ENCODE data around the gene PANK4. TPM values are rescaled to one million over a fixed set of nuclear protein-coding genes. Genes with fewer than 3 reads are reported as not detected.

The PANK4 gene
- total and polyA plus RNA-seq, 9 of the 15 experiments (the other 6 are each of a cell fraction or from before 2014, with no cell fraction given) = 0.93 to 55.6 (median 31.5) TPM

DNA sequence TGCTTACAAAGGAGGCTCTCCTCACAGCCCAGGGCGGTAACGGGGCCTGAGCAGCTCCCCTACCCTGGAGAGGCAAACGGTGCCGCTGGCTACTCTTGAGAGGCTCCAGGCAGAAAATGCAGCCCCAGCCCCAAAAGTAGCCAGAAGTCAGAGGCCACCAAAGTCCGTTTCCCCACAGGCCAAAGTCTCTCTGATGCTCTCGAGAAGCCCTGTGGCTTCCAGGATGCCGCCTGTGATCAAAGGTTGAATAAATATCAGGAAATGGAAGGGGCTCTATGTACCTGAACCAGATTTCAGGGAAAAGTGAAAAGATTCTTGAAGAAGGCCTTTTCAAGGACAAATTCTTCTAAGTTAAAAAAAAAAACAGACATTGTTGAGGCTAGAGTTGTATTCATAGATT, 4.2 kb downstream of the PANK4 start (continued):
- TF ChIP-seq DLX4 (CRISPR knock-in tag; IDR thresholded peaks at IDR 0.05) (no peak), SRSF1 (IDR thresholded peaks at IDR 0.05; ENCODE audit: low read depth, low read length) (no peak), STAT5B (CRISPR knock-in tag; IDR thresholded peaks at IDR 0.05) (no peak), YBX1 (IDR thresholded peaks at IDR 0.05) (no peak), ZFPM2 (CRISPR knock-in tag; IDR thresholded peaks at IDR 0.05) (no peak), PHF21A (IDR thresholded peaks at IDR 0.05; ENCODE audit: borderline replicate concordance, low read depth) (no peak), NR0B1 (IDR thresholded peaks at IDR 0.05; ENCODE audit: partially characterized antibody) (no peak), POLR3G (IDR thresholded peaks at IDR 0.05; ENCODE audit: extremely low read depth, insufficient read length, insufficient replicate concordance) (no peak), MTA2 (IDR thresholded peaks at IDR 0.05; ENCODE audit: low read depth) (no peak), HDAC6 (IDR thresholded peaks at IDR 0.05; ENCODE audit: low read depth, low read length) (no peak), ZNF780A (CRISPR knock-in tag; IDR thresholded peaks at IDR 0.05) (no peak), TGIF2 (CRISPR knock-in tag; IDR thresholded peaks at IDR 0.05) (no peak), POLR2AphosphoS2 (IDR thresholded peaks at IDR 0.05; ENCODE audit: low read length) (no peak), RB1 (IDR thresholded peaks at IDR 0.05; ENCODE audit: low read depth) (no peak)
- TF ChIP-seq, protein P1, sequence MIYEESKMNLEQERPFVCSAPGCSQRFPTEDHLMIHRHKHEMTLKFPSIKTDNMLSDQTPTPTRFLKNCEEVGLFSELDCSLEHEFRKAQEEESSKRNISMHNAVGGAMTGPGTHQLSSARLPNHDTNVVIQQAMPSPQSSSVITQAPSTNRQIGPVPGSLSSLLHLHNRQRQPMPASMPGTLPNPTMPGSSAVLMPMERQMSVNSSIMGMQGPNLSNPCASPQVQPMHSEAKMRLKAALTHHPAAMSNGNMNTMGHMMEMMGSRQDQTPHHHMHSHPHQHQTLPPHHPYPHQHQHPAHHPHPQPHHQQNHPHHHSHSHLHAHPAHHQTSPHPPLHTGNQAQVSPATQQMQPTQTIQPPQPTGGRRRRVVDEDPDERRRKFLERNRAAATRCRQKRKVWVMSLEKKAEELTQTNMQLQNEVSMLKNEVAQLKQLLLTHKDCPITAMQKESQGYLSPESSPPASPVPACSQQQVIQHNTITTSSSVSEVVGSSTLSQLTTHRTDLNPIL (CRISPR knock-in tag; IDR thresholded peaks at IDR 0.05) = no peak
- TF ChIP-seq, protein P2, sequence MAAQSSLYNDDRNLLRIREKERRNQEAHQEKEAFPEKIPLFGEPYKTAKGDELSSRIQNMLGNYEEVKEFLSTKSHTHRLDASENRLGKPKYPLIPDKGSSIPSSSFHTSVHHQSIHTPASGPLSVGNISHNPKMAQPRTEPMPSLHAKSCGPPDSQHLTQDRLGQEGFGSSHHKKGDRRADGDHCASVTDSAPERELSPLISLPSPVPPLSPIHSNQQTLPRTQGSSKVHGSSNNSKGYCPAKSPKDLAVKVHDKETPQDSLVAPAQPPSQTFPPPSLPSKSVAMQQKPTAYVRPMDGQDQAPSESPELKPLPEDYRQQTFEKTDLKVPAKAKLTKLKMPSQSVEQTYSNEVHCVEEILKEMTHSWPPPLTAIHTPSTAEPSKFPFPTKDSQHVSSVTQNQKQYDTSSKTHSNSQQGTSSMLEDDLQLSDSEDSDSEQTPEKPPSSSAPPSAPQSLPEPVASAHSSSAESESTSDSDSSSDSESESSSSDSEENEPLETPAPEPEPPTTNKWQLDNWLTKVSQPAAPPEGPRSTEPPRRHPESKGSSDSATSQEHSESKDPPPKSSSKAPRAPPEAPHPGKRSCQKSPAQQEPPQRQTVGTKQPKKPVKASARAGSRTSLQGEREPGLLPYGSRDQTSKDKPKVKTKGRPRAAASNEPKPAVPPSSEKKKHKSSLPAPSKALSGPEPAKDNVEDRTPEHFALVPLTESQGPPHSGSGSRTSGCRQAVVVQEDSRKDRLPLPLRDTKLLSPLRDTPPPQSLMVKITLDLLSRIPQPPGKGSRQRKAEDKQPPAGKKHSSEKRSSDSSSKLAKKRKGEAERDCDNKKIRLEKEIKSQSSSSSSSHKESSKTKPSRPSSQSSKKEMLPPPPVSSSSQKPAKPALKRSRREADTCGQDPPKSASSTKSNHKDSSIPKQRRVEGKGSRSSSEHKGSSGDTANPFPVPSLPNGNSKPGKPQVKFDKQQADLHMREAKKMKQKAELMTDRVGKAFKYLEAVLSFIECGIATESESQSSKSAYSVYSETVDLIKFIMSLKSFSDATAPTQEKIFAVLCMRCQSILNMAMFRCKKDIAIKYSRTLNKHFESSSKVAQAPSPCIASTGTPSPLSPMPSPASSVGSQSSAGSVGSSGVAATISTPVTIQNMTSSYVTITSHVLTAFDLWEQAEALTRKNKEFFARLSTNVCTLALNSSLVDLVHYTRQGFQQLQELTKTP (IDR thresholded peaks at IDR 0.05; ENCODE audit: low read depth in 1 of 2, partially characterized antibody in 2 of 2) = no peak
